Right ventricle myocardium inferior (tissue), 1 donor: Measurements from ENCODE around the gene SRRD. TPM values are rescaled to one million over a fixed set of nuclear protein-coding genes. Genes with fewer than 3 reads are reported as not detected.

ENCODE experiments used
- ATAC-seq: fragments of 200-7000 bp; cut with Tn5 transposase; one replicate; pipeline ENCODE4 v1.9.1; 2020; ENCODE audit warnings: mild to moderate bottlenecking, moderate library complexity
- DNase-seq: peaks from one replicate; pipeline ENCODE4 v3.0.0; 2021; ENCODE audit errors: missing footprints
- intact Hi-C: fragments of 100-400 bp; cut with DNase I; formaldehyde crosslinking; loops from one replicate; pipeline ENCODE4 v1.11.0; 2022
- total RNA-seq: library from RNA; stranded (reverse); fragmentation: NEBNext Ultra II Directional; extraction: Animal tissue kit (Norgen Biotek cat#: 25700); gene quantifications from one replicate; pipeline ENCODE4 v1.2.1, GENCODE V29; 2021
- donor health status: DM: no; HTN: yes; CAD: no; lungs with severe emphysema.

Gene SRRD
- total RNA-seq, 1 donor from 2014 or later, result 20.9 TPM

GRCh38 chr22:26534171-26534855, 50.6 kb downstream of the SRRD start:
- no peak for ATAC-seq
- intact Hi-C loops, result no loop called here

GRCh38 chr22:26534874-26535602, 51.4 kb downstream of the SRRD start:
- DNase-seq (no peak), ATAC-seq (no peak)
- intact Hi-C loops, result no loop called here

More at GRCh38 chr22:26534171-26534855, 50.6 kb downstream of the SRRD start:
- DNase-seq, result no peak

GRCh38 chr22:26535603-26535908, 51.9 kb downstream of the SRRD start:
- ATAC-seq (no peak), DNase-seq (no peak)
- intact Hi-C loops, result no loop called here

GRCh38 chr22:26536056-26536761, 52.5 kb downstream of the SRRD start:
- ATAC-seq, result no peak
- DNase-seq, result no peak
- intact Hi-C loops, result no loop called here

GRCh38 chr22:26536762-26537134, 53.1 kb downstream of the SRRD start:
- intact Hi-C loops, result no loop called here
- no peak for DNase-seq
- ATAC-seq, result no peak

- intact Hi-C loops, result no loop called here
- ATAC-seq (no peak), DNase-seq (no peak)
Observed at GRCh38 chr22:26540119-26540518, 56.4 kb downstream of the SRRD start.

- no peak for ATAC-seq
- DNase-seq, result no peak
- intact Hi-C loops, result no loop called here
Observed at GRCh38 chr22:26541167-26541819, 57.6 kb downstream of the SRRD start.

- no peak for ATAC-seq
- intact Hi-C loops, result no loop called here
- no peak for DNase-seq
Observed at GRCh38 chr22:26542831-26543230, 59.2 kb downstream of the SRRD start.

Other genes starting within 250 kb of the SRRD start
- gene ASPHD2, start 54.6 kb upstream of the SRRD start, total RNA-seq, result 0.19 TPM
- 8.5 TPM for gene HPS4, start 94 bp upstream of the SRRD start, total RNA-seq
- 20.3 TPM for gene TFIP11, start 28.6 kb downstream of the SRRD start, total RNA-seq
- gene TPST2, start 106.3 kb downstream of the SRRD start, total RNA-seq, result 29.1 TPM
- 0.87 TPM for gene CRYBB1, start 134.2 kb downstream of the SRRD start, total RNA-seq
- gene CRYBA4, start 138.1 kb downstream of the SRRD start, total RNA-seq, result not detected
- 0.38 TPM for gene MIAT, start 173.7 kb downstream of the SRRD start, total RNA-seq